Measurements from ENCODE around the gene CLDN6. TPM values are rescaled to one million over a fixed set of nuclear protein-coding genes. Genes with fewer than 3 reads are reported as not detected.

CLDN6 gene
- total RNA-seq, 1 experiment from 2014 or later: 0.49 TPM

DNA sequence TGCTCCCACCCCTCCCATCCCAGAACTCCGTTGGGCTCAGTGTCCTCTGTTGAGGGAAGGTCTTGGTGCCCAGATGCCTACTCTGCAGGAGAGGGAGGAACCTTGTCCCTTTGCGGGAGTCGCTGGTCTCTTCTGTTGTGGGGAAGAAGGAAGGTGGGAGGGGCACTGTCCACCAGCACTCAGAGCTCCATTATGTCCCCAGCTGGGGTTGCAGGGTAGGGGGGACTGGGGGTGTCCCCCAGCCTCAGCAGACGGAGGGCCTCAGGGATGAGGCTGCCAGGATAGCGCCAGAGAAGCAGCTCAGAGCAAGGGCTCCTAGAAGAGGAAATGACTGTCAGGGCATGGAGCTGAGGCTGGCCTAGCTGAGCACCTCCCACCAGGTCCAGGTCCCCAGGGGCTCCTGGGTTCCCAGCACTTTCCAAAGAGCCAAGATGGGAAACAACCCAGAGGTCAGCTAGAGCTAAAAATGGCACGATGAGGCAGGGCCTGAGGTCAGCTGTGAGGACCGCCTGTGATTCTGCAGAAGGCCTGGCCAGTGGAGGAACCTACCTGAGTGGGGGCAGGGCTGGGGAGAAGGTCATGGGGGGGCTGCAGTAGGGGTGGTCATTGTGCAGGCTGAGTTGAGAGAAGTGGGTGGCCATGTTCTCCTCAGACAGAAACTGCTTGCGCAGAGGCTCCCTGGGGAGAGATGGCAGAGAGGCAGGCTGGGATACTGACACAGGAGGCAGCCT lies 4.9 kb upstream of the CLDN6 start:
- ATAC-seq: peak; percentile 0
- Histone ChIP-seq H3K9ac (ENCODE audit: low read length) (peak overlapping the region; percentile 99), H3K9me3 (ENCODE audit: control insufficient read depth in 1 of 2, insufficient read depth in 1 of 2, low read depth in 1 of 2, low read length in 2 of 2) (no peaks in the 10 kb centered on the region), H3K36me3 (ENCODE audit: control insufficient read depth in 1 of 2, insufficient read depth in 2 of 2, low read length in 2 of 2) (peaks cover 8 to 32% of the 10 kb centered on the region in 2 experiments; a peak in 2 of 4 replicates), H3K79me2 (ENCODE audit: insufficient read depth, low read length) (peaks cover 26% of the 10 kb centered on the region; the same call in 1 of the 2 replicates), H3K27me3 (ENCODE audit: insufficient read depth, low read length) (no peaks in the 10 kb centered on the region), H3K4me3 (replicated peaks in 1 of 2; ENCODE audit: low read depth in 1 of 2, low read length in 2 of 2) (peak overlapping the region; percentile 94 to 95), H3K9me2 (ENCODE audit: insufficient read depth) (no peaks in the 10 kb centered on the region), H3K4me2 (ENCODE audit: low read length) (peak overlapping the region; percentile 86), H4K20me1 (ENCODE audit: insufficient read depth) (no peaks in the 10 kb centered on the region), H2AFZ (ENCODE audit: low read depth, low read length, poor library complexity, severe bottlenecking) (no peak overlapping the region), H3K4me1 (ENCODE audit: control insufficient read depth in 1 of 2, insufficient read depth in 2 of 2, low read length in 2 of 2) (peaks cover 29 to 64% of the 10 kb centered on the region in 2 experiments), H3K27ac (ENCODE audit: low read depth, low read length) (peak overlapping the region; percentile 100)
- intact Hi-C loops (cut with micrococcal nuclease): loop anchor here (5.0 kb wide), 2 partner anchors 41 to 866 kb away; partner anchors contain the start of genes PKMYT1 and TRAF7
- no peak for DNase-seq (ENCODE audit: low read depth, low spot score)
- BruUV-seq (replicated peaks): TSS peak; percentile 53
- ChIA-PET CTCF (interaction anchor here (1.1 to 6.1 kb wide), 7 partner anchors 9 to 40 kb away, joined by 3 to 39 read pairs (median 5); partner anchors contain the start of gene CLDN9), RAD21 (ENCODE audit: low non-redundant PET in 1 of 2, low total read pairs in 2 of 2, uncharacterized antibody in 2 of 2, unreplicated experiment in 2 of 2) (interaction anchor here in 1 of 2 experiments (1.0 kb wide), 1 partner anchor 19 kb away, joined by 3 read pairs; no protein-coding TSS in a partner anchor), POLR2A (interaction anchor here (0.7 to 8.2 kb wide), 13 partner anchors 8 to 867 kb away, joined by 3 to 188 read pairs (median 5); partner anchors contain the start of genes KREMEN2, TRAF7 and ZNF213)
- TF ChIP-seq, protein P1, sequence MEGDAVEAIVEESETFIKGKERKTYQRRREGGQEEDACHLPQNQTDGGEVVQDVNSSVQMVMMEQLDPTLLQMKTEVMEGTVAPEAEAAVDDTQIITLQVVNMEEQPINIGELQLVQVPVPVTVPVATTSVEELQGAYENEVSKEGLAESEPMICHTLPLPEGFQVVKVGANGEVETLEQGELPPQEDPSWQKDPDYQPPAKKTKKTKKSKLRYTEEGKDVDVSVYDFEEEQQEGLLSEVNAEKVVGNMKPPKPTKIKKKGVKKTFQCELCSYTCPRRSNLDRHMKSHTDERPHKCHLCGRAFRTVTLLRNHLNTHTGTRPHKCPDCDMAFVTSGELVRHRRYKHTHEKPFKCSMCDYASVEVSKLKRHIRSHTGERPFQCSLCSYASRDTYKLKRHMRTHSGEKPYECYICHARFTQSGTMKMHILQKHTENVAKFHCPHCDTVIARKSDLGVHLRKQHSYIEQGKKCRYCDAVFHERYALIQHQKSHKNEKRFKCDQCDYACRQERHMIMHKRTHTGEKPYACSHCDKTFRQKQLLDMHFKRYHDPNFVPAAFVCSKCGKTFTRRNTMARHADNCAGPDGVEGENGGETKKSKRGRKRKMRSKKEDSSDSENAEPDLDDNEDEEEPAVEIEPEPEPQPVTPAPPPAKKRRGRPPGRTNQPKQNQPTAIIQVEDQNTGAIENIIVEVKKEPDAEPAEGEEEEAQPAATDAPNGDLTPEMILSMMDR (IDR thresholded peaks at IDR 0.05 in 2 of 3, conservative IDR thresholded peaks at IDR 0.05 in 1 of 3; ENCODE audit: borderline replicate concordance in 1 of 3, insufficient read depth in 1 of 3, low read depth in 2 of 3, low read length in 2 of 3): no peak
- TF ChIP-seq SP1 (IDR thresholded peaks at IDR 0.05; ENCODE audit: low read depth): no peak
- TF ChIP-seq, protein P2, sequence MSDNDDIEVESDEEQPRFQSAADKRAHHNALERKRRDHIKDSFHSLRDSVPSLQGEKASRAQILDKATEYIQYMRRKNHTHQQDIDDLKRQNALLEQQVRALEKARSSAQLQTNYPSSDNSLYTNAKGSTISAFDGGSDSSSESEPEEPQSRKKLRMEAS (IDR thresholded peaks at IDR 0.05): no peak
- no peak for TF ChIP-seq EGR1 (IDR thresholded peaks at IDR 0.05; ENCODE audit: low read depth)
- TF ChIP-seq ELF1 (IDR thresholded peaks at IDR 0.05; ENCODE audit: borderline replicate concordance, low read depth): no peak
- no peak for TF ChIP-seq RAD21 (IDR thresholded peaks at IDR 0.05; ENCODE audit: low read depth)
- peak; percentile 89 for TF ChIP-seq POLR2AphosphoS5 (IDR thresholded peaks at IDR 0.05; ENCODE audit: low read depth, low read length)
- TF ChIP-seq, protein P3, sequence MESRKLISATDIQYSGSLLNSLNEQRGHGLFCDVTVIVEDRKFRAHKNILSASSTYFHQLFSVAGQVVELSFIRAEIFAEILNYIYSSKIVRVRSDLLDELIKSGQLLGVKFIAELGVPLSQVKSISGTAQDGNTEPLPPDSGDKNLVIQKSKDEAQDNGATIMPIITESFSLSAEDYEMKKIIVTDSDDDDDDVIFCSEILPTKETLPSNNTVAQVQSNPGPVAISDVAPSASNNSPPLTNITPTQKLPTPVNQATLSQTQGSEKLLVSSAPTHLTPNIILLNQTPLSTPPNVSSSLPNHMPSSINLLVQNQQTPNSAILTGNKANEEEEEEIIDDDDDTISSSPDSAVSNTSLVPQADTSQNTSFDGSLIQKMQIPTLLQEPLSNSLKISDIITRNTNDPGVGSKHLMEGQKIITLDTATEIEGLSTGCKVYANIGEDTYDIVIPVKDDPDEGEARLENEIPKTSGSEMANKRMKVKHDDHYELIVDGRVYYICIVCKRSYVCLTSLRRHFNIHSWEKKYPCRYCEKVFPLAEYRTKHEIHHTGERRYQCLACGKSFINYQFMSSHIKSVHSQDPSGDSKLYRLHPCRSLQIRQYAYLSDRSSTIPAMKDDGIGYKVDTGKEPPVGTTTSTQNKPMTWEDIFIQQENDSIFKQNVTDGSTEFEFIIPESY (IDR thresholded peaks at IDR 0.05; ENCODE audit: extremely low read depth, insufficient replicate concordance, low read length): peak; percentile 10
- TF ChIP-seq, protein P4, sequence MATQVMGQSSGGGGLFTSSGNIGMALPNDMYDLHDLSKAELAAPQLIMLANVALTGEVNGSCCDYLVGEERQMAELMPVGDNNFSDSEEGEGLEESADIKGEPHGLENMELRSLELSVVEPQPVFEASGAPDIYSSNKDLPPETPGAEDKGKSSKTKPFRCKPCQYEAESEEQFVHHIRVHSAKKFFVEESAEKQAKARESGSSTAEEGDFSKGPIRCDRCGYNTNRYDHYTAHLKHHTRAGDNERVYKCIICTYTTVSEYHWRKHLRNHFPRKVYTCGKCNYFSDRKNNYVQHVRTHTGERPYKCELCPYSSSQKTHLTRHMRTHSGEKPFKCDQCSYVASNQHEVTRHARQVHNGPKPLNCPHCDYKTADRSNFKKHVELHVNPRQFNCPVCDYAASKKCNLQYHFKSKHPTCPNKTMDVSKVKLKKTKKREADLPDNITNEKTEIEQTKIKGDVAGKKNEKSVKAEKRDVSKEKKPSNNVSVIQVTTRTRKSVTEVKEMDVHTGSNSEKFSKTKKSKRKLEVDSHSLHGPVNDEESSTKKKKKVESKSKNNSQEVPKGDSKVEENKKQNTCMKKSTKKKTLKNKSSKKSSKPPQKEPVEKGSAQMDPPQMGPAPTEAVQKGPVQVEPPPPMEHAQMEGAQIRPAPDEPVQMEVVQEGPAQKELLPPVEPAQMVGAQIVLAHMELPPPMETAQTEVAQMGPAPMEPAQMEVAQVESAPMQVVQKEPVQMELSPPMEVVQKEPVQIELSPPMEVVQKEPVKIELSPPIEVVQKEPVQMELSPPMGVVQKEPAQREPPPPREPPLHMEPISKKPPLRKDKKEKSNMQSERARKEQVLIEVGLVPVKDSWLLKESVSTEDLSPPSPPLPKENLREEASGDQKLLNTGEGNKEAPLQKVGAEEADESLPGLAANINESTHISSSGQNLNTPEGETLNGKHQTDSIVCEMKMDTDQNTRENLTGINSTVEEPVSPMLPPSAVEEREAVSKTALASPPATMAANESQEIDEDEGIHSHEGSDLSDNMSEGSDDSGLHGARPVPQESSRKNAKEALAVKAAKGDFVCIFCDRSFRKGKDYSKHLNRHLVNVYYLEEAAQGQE (IDR thresholded peaks at IDR 0.05; ENCODE audit: low read depth): no peak
- no peak for TF ChIP-seq YY1 (IDR thresholded peaks at IDR 0.05; ENCODE audit: extremely low read depth, insufficient replicate concordance, low read depth, low read length)
- no peak for TF ChIP-seq TCF7L2 (IDR thresholded peaks at IDR 0.05; ENCODE audit: borderline replicate concordance, extremely low read depth, insufficient read depth, insufficient read length)
- TF ChIP-seq ZFX (IDR thresholded peaks at IDR 0.05): no peak
- no peak for TF ChIP-seq ZNF274 (IDR thresholded peaks at IDR 0.05; ENCODE audit: low read depth, low read length)
- no peak for TF ChIP-seq EZH2phosphoT487 (IDR thresholded peaks at IDR 0.05; ENCODE audit: borderline replicate concordance)
- TF ChIP-seq FOSL1 (IDR thresholded peaks at IDR 0.05; ENCODE audit: low read depth): no peak
- TF ChIP-seq, protein P5, sequence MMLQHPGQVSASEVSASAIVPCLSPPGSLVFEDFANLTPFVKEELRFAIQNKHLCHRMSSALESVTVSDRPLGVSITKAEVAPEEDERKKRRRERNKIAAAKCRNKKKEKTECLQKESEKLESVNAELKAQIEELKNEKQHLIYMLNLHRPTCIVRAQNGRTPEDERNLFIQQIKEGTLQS (IDR thresholded peaks at IDR 0.05): no peak

Data from HCT116 (cell line).